Esophagus muscularis mucosa (tissue), 3 donors: ENCODE data around the gene CCR5.

Experiments used
- CTCF ChIP-seq, 3 experiments: fragments of 200-600 bp in 2 of 3; fragments of 450-650 bp in 1 of 3; sonication (generic) in 2 of 3; IDR thresholded peaks; one replicate each; pipeline ENCODE4 v1.5.1; 2017 to 2019; ENCODE audit warnings: antibody characterized with exemption in 3 of 3, mild to moderate bottlenecking in 2 of 3, moderate library complexity in 1 of 3
- POLR2AphosphoS5 ChIP-seq, 2 donors: sonication (generic); formaldehyde crosslinking; IDR thresholded peaks; one replicate each; pipeline ENCODE4 v1.6.1; 2017; ENCODE audit warnings: antibody characterized with exemption in 2 of 2

DNA sequence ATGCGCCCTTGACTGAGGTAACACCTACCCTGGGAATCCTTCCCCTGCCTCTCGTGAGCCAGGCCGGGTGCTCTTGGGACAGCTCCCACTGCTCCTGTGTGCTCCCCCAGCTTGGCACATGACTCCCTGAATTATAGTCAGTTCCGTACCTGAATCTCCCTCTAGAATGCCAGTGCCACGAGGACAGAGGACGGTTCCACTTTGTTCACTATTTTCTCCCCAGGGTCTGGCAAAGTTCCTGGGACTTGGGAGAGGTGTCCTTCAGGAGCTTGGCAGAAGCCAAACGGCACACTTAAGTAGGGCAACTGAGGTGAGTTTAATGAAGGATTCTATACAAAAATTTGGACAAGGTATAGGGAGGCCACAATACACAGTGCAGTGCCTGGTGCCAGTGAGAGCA is 26.4 kb downstream of the CCR5 start:
- TF ChIP-seq POLR2AphosphoS5 (IDR thresholded peaks at IDR 0.05) (no peak), CTCF (IDR thresholded peaks at IDR 0.05) (no peak)
